GM12873 (cell line): ENCODE measurements around the gene ATP1A3.

ENCODE experiments used
- CTCF ChIP-seq: IDR thresholded peaks from 2 replicates; pipeline ENCODE4 v1.5.1; 2012; ENCODE audit warnings: low read depth, mild to moderate bottlenecking, moderate library complexity, low read length, control low read depth; ENCODE audit not compliant: insufficient read depth; ENCODE audit errors: missing control alignments

Gene ATP1A3

GRCh38 chr19:41926763-41927496 is 67.1 kb downstream of the ATP1A3 start:
- TF ChIP-seq CTCF, result no peak

GRCh38 chr19:41926028-41926762 is 67.8 kb downstream of the ATP1A3 start:
- no peak for TF ChIP-seq CTCF

GRCh38 chr19:41925208-41926003 is 68.6 kb downstream of the ATP1A3 start:
- TF ChIP-seq CTCF, result no peak

GRCh38 chr19:41924151-41925145 is 69.6 kb downstream of the ATP1A3 start:
- TF ChIP-seq CTCF, result no peak

GRCh38 chr19:41923045-41923788 is 70.8 kb downstream of the ATP1A3 start:
- TF ChIP-seq CTCF, result no peak

- no peak for TF ChIP-seq CTCF
Measured at GRCh38 chr19:41922585-41922984, 71.4 kb downstream of the ATP1A3 start.
